A204.1 (cell line): ENCODE data around the gene AK4.

ENCODE experiments used
- FAIRE-seq: peaks from 2 replicates; lab custom pipeline; 2012; peaks lifted over from hg19 to GRCh38; lab: Jason Lieb, UNC

Gene AK4

DNA sequence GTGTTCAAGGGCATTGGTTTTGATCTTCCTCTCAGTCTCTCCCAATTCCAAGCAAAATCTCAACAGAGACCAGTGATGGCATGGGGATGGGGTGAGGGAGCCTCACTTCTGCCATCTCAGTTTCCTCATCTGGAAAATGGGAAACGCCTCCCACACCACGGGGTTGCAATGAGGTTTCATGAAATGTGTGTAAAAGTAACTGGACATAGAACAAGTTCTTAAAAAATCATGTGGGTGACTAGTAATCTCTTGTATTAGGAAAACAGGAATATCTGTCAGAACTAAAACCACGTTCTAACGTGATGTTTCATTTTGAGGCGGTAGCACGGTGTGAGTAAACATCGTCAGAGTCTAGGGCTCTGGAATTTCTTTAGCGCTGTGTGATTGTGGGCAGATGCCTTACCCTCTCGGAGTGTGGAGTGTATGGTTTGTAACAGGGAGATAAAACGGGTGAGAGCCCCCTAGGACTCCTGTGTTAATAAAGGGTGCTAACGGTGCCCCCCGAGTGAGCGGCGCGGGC, 105.9 kb downstream of the AK4 start:
- no peak for FAIRE-seq

- FAIRE-seq, result no peak
Observed at GRCh38 chr1:65254320-65255034, 106.5 kb downstream of the AK4 start.

GRCh38 chr1:65255035-65255655, 107.1 kb downstream of the AK4 start:
- FAIRE-seq, result no peak

DNA sequence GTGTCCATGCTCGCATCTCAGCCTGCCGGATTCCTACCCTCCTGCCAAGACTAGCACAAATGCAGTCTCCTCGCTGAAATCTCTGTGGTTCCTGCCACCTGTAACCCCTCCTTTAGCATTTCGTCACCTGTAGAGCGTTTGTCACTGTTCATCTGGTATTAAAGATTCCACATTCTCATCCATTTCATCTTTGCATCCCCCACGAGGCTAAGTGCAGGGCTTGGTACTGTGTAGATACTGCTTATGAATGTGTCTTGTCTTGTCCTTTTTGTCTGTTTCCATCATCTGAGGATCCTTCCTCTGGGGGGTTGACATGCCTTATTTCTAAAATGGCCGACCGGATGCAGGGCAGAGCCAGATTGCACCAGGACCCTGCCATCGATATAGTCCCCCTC, 107.7 kb downstream of the AK4 start:
- no peak for FAIRE-seq

DNA sequence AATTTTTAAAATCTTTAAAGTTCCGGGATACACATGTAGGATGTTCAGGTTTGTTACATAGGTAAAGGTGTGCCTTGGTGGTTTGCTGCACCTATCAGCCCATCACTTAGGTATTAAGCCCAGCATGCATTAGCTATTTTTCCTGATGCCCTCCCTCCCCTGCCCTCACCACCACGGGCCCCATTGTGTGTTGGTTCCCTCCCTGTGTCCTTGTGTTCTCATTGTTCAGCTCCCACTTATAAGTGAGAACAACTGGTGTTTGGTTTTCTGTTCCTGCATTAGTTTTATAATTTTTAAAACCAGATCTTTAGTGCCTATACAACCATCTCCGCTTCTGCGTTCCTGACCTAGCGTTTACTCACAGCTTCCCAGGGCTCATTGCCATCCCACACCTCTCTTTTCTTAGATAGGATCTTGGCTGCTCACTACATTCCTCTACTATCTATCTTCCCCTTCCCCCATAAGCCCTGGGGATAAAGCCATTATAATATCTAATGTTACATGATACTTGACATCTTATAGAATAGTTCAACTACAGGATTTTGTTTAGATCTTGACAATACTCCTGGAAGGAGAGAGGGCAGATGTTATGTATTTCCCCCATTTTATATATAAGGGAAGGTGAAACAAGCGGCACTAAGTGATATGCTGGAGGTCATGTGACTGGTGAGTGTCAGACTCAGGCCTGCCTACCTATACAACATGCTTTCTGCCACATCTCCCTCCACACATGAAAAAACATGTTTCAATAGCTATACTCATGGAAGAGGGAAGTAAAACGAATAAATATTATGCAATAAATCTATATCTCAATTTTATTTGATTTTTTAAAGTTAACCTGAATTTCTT, 109.1 kb downstream of the AK4 start:
- FAIRE-seq, result no peak

- FAIRE-seq, result no peak
Observed at GRCh38 chr1:65258106-65258505, 110.1 kb downstream of the AK4 start.

DNA sequence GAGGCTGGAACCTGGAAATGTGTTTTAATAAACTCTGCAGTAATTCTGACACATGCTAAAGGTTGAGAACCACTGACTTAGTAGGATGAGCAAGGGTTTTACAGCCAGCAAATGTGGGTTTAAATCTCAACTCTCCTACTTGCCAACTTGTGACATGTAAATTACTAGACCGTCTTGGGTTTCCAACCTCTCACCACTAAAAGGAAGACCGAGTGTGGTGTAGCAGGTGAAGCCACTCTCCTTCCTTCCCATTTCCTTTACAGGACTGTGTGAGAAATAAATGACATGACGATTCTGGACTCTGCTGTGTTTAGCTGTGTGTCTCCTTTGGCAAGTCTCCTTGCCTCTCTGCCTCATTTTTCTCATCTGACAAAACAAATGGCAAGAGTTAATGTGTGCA, 111.8 kb downstream of the AK4 start:
- FAIRE-seq, result no peak

DNA sequence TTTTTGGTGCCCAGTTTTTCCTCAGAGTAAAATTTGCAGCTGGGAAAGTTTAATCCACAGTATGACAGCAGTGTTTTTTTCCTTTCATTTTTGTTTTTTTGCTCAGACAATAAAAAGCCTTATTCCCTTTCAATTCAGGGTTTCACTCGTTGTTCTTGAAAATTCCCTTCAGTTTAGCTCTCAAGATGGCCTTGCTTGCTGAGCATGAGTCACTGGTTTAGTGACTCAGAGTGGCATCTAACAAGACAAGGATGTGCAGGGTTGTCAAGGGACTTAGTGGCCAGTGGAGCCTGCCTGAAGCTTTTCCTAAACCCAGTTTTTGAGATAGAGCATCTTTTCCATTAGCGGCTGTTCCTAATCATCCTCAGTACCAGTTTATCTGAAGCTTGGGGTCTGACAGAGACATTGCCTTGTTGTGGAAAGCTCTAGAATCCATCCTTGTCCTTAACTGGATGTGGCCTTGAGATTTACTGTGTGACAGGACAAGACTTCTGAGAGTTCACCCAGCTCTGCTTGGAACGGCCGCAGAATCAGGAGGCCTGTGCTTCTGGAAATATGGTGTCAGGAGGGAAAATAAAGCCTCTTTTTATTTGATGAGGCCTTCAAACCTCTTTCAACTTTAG, 113.0 kb downstream of the AK4 start:
- FAIRE-seq, result no peak

DNA sequence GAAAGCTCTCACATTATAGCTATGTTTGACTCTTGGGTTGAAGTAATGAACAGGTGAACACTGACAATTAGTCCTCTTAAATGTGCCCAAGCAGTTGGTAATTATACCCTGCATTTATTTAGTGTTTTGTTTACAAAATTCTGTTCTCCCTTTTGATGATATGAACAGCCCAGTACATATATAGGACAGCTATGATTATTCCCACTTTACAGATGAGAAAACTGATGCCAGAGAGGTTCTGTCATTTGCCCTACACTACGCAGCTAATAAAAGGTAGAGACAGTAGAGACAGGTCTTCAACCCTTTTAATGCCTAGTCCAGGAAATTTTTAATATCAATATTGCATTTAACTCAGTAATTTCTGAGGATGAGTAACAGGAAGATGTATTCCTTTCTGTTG, 115.3 kb downstream of the AK4 start:
- no peak for FAIRE-seq

DNA sequence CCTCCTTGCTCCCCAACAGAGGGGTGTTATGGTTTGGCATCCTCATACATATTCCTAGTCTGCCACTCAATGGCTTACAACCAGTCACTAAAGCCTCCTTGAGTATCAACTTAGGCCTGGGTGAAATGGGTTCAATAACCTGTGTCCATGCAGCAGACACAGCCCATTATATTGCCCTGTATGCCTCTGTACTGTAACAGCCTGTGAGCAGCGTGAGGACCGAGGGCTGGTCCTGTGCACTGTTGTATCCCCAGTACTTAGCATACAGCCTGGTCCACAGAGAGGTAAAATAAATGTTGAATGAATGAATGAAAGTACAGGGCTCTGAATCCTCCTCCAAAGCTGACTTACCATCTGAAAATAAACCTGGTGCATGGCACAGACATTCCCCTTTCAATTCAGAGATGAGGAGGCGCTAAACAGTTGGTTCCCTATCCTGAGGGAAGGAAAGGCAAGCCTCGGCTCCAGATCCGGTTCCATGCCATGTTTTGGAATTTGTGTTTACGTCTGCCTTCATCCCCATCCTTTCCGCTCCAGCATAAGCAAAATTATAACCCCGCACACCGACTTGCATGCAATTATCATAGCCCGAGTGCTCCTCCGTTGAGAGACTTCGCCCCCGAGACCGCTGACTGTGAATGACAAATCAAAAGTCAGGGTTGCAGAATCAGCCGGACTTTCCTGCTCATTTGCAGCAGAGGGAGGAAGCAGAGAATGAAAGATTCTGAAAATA, 116.4 kb downstream of the AK4 start:
- no peak for FAIRE-seq

GRCh38 chr1:65265296-65265650, 117.3 kb downstream of the AK4 start:
- no peak for FAIRE-seq

DNA sequence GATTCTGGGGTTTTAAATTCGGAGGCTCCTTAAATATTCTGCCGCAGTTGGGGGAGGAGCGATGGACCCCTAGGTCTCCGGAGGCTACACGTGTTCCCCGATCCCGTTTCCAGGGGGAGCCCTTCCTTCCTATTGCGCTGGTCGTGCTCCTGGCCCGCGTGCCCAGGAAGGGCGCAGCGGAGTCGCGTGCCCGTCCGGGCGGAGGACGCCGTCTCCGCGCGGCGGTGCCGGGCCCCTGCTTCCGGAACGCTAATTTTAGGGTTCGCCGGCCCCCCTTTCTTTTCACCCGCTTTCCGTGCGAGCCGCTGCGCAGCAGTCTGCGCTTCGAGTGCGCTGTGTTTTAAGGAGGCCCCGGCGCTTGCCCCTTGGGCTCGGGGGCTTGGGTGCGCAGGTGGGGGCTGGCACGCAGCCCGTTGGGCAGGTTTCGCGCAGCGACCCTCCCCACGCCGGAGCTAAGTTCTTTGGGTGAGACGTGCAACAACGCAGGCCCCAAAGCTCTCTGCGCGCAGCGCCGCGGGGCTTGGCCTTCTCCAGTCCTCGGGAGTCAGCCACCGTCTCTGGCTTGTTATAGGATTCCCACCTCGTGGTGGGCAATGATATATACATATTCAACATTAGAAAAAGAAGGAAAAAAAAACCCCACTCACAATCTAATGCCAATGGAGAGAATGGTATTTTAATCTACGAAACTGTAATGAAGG, 117.8 kb downstream of the AK4 start:
- no peak for FAIRE-seq

- no peak for FAIRE-seq
Observed at GRCh38 chr1:65266476-65266875, 118.5 kb downstream of the AK4 start.

- no peak for FAIRE-seq
Observed at GRCh38 chr1:65267271-65267670, 119.3 kb downstream of the AK4 start.

GRCh38 chr1:65267683-65268082, 119.7 kb downstream of the AK4 start:
- FAIRE-seq, result no peak

- no peak for FAIRE-seq
Observed at GRCh38 chr1:65269612-65270011, 121.6 kb downstream of the AK4 start.

GRCh38 chr1:65276197-65276939, 128.4 kb downstream of the AK4 start:
- no peak for FAIRE-seq

GRCh38 chr1:65277605-65278347, 129.8 kb downstream of the AK4 start:
- no peak for FAIRE-seq

- no peak for FAIRE-seq
Observed at GRCh38 chr1:65278376-65279069, 130.5 kb downstream of the AK4 start.
